ENCODE data around the gene CRYBG1. TPM values are rescaled to one million over a fixed set of nuclear protein-coding genes. Genes with fewer than 3 reads are reported as not detected.

CRYBG1 gene
- total and polyA plus RNA-seq, 3 donors from 2014 or later = 4.8 to 16.5 (median 7.8) TPM

- TF ChIP-seq POLR2A (IDR thresholded peaks at IDR 0.05) = no peak
- no peak for TF ChIP-seq CTCF (IDR thresholded peaks at IDR 0.05)
- intact Hi-C loops (cut with DNase I; ENCODE audit: low total_unique reads) = no loop called here
- Histone ChIP-seq H3K9me3 (no peaks in the 10 kb centered on the region), H3K36me3 (ENCODE audit: low read depth, missing control alignments) (no peaks in the 10 kb centered on the region), H3K27me3 (no peaks in the 10 kb centered on the region), H3K4me3 (no peak overlapping the region), H3K27ac (no peak overlapping the region), H3K4me1 (no peaks in the 10 kb centered on the region)
- 86 to 88% methylated on average over 2 of the region's 2 CpGs for WGBS, 2 donors
- no peak for DNase-seq
Measured at GRCh38 chr6:106439459-106439858, 78.9 kb downstream of the CRYBG1 start.

- Histone ChIP-seq H3K27ac (no peak overlapping the region), H3K4me1 (no peaks in the 10 kb centered on the region), H3K9me3 (no peaks in the 10 kb centered on the region), H3K4me3 (no peak overlapping the region), H3K36me3 (ENCODE audit: low read depth, missing control alignments) (no peaks in the 10 kb centered on the region), H3K27me3 (no peaks in the 10 kb centered on the region)
- no peak for DNase-seq
- intact Hi-C loops (cut with DNase I; ENCODE audit: low total_unique reads) = no loop called here
- TF ChIP-seq POLR2A (IDR thresholded peaks at IDR 0.05) = no peak
- TF ChIP-seq CTCF (IDR thresholded peaks at IDR 0.05) = no peak
- 82 to 89% methylated on average over 2 of the region's 2 CpGs for whole genome bisulfite sequencing, 2 donors
Measured at GRCh38 chr6:106440546-106440945, 80.0 kb downstream of the CRYBG1 start.

- Histone ChIP-seq H3K27ac (no peak overlapping the region), H3K36me3 (ENCODE audit: low read depth, missing control alignments) (no peaks in the 10 kb centered on the region), H3K27me3 (no peaks in the 10 kb centered on the region), H3K4me1 (no peaks in the 10 kb centered on the region), H3K9me3 (no peaks in the 10 kb centered on the region), H3K4me3 (no peak overlapping the region)
- WGBS, 2 donors = 80 to 92% methylated on average over 3 of the region's 3 CpGs
- DNase-seq = no peak
- intact Hi-C loops (cut with DNase I; ENCODE audit: low total_unique reads) = no loop called here
- TF ChIP-seq POLR2A (IDR thresholded peaks at IDR 0.05) (no peak), CTCF (IDR thresholded peaks at IDR 0.05) (no peak)
Measured at GRCh38 chr6:106442395-106442794, 81.9 kb downstream of the CRYBG1 start.

GRCh38 chr6:106444777-106445507, 84.4 kb downstream of the CRYBG1 start:
- H3K9me3 ChIP-seq = no peaks in the 10 kb centered on the region
- 25 to 39% methylated on average over 4 of the region's 4 CpGs for WGBS, 2 donors
- H3K27me3 ChIP-seq = no peaks in the 10 kb centered on the region
- DNase-seq = no peak
- H3K4me3 ChIP-seq = no peak overlapping the region
- no peaks in the 10 kb centered on the region for H3K36me3 ChIP-seq (ENCODE audit: low read depth, missing control alignments)
- no peaks in the 10 kb centered on the region for H3K4me1 ChIP-seq
- no peak for TF ChIP-seq POLR2A (IDR thresholded peaks at IDR 0.05)
- peak; percentile 63 to 75 (median 67) for TF ChIP-seq CTCF (IDR thresholded peaks at IDR 0.05)
- intact Hi-C loops (cut with DNase I; ENCODE audit: low total_unique reads) = loop anchor here (5.0 kb wide), 1 partner anchor 122 kb away; no protein-coding TSS in a partner anchor
- no peak overlapping the region for H3K27ac ChIP-seq

- Histone ChIP-seq H3K36me3 (ENCODE audit: low read depth, missing control alignments) (no peaks in the 10 kb centered on the region), H3K4me1 (no peaks in the 10 kb centered on the region), H3K27ac (no peak overlapping the region), H3K4me3 (no peak overlapping the region), H3K27me3 (no peaks in the 10 kb centered on the region), H3K9me3 (no peaks in the 10 kb centered on the region)
- intact Hi-C loops (cut with DNase I; ENCODE audit: low total_unique reads) = loop anchor here (5.0 kb wide), 1 partner anchor 122 kb away; no protein-coding TSS in a partner anchor
- TF ChIP-seq POLR2A (IDR thresholded peaks at IDR 0.05) = no peak
- TF ChIP-seq CTCF (IDR thresholded peaks at IDR 0.05) = no peak
- DNase-seq = no peak
Measured at GRCh38 chr6:106445508-106445878, 85.0 kb downstream of the CRYBG1 start.
